Breast epithelium (tissue), 4 donors: ENCODE measurements around the gene RCAN1. TPM values are rescaled to one million over a fixed set of nuclear protein-coding genes. Genes with fewer than 3 reads are reported as not detected.

Experiments
- DNase-seq, 2 donors: peaks; one replicate each; pipeline ENCODE4 v3.0.0-alpha.2; 2019; ENCODE audit warnings: low spot score in 2 of 2
- H3K27ac ChIP-seq, 2 donors: fragments of 200-600 bp; sonication (generic) in 1 of 2; one replicate each; pipeline ENCODE4 v1.5.1; 2016 to 2019; ENCODE audit warnings: mild to moderate bottlenecking in 1 of 2
- H3K27me3 ChIP-seq, 2 donors: fragments of 200-600 bp; sonication (generic) in 1 of 2; one replicate each; pipeline versions ENCODE4 v1.5.1 to v1.6.0; 2017 to 2019; ENCODE audit warnings: control low read depth in 1 of 2, mild to moderate bottlenecking in 1 of 2
- H3K36me3 ChIP-seq: fragments of 200-600 bp; one replicate; pipeline ENCODE4 v1.5.1; 2019
- H3K4me1 ChIP-seq, 2 donors: fragments of 200-600 bp; sonication (generic); one replicate each; pipeline ENCODE4 v1.5.1; 2016 to 2019; ENCODE audit warnings: control low read depth in 1 of 2
- H3K4me3 ChIP-seq, 3 donors: fragments of 200-600 bp; sonication (generic); 1 replicate in 2 of 3; 2 replicates in 1 of 3; pipeline ENCODE4 v1.5.1; 2016 to 2019; ENCODE audit warnings: mild to moderate bottlenecking in 3 of 3, moderate library complexity in 2 of 3
- H3K9me3 ChIP-seq, 2 donors: fragments of 200-600 bp; sonication (generic) in 1 of 2; one replicate each; pipeline ENCODE4 v1.5.1; 2016 to 2019; ENCODE audit warnings: control low read depth in 1 of 2
- POLR2A ChIP-seq: fragments of 450-650 bp; IDR thresholded peaks from one replicate; pipeline ENCODE4 v1.6.1; 2016; ENCODE audit warnings: antibody characterized with exemption, mild to moderate bottlenecking, moderate library complexity
- POLR2AphosphoS5 ChIP-seq, 3 donors: sonication (generic); formaldehyde crosslinking; IDR thresholded peaks; one replicate each; pipeline ENCODE4 v1.6.1; 2017; ENCODE audit warnings: antibody characterized with exemption in 3 of 3
- intact Hi-C: fragments of 100-400 bp; cut with DNase I; formaldehyde crosslinking; loops from one replicate; pipeline ENCODE4 v1.15.1; 2023; ENCODE audit warnings: low total_unique reads
- total RNA-seq, 3 donors: library from RNA; depleted of rRNA; stranded (reverse); fragments of >200 nt; gene quantifications; one replicate each; pipeline ENCODE4 v1.1.0, GENCODE V29; 2016
- TF ChIP-seq, protein P1 (sequence below), 3 donors: fragments of 450-650 bp; IDR thresholded peaks; one replicate each; pipeline ENCODE4 v1.5.1; 2016 to 2017; ENCODE audit warnings: antibody characterized with exemption in 3 of 3, mild to moderate bottlenecking in 3 of 3, moderate library complexity in 3 of 3

RCAN1 gene
- total RNA-seq, 3 donors from 2014 or later: 30.1 to 73.0 (median 47.9) TPM

DNA sequence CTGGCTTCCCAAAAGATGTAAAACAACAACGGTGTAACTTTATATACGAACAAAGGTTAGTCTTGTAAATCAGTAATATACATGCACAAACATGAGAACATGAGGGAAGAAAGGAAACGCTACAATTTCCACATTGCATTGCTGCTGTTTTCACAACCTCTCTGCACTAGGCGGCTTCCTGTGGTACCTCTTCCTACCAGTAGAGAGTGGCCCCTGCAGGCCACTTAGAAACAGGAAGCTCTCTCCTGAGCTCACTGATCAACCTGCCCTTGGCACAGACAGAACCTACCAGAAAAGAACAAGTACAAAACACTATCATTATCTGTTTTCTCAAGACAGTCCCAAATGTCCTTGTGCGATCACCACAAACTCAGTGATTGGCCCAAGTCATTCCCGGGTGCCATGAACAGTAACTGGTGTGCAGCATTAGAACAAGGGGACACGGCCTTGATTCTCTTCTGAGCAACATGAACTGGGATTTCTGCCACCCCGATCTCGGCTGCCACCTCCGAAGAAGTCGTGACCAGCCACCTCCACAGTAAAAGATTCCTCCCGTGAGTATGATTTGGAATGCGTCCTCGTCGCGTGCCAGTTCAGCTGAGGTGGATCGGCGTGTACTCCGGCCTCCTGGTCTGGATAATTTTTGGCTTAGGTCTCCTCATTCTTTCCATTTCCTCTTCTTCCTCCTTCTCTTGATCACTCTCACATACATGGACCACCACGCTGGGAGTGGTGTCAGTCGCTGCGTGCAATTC, 97.2 kb downstream of the RCAN1 start:
- H3K36me3 ChIP-seq: no peaks in the 10 kb centered on the region
- no peaks in the 10 kb centered on the region for H3K4me1 ChIP-seq
- H3K27ac ChIP-seq: peak overlapping the region; percentile 44 to 67
- TF ChIP-seq POLR2AphosphoS5 (IDR thresholded peaks at IDR 0.05) (no peak), POLR2A (no peak)
- TF ChIP-seq, protein P1, sequence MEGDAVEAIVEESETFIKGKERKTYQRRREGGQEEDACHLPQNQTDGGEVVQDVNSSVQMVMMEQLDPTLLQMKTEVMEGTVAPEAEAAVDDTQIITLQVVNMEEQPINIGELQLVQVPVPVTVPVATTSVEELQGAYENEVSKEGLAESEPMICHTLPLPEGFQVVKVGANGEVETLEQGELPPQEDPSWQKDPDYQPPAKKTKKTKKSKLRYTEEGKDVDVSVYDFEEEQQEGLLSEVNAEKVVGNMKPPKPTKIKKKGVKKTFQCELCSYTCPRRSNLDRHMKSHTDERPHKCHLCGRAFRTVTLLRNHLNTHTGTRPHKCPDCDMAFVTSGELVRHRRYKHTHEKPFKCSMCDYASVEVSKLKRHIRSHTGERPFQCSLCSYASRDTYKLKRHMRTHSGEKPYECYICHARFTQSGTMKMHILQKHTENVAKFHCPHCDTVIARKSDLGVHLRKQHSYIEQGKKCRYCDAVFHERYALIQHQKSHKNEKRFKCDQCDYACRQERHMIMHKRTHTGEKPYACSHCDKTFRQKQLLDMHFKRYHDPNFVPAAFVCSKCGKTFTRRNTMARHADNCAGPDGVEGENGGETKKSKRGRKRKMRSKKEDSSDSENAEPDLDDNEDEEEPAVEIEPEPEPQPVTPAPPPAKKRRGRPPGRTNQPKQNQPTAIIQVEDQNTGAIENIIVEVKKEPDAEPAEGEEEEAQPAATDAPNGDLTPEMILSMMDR (IDR thresholded peaks at IDR 0.05): peak in 1 of 3 donors; percentile 49
- H3K4me3 ChIP-seq: no peak overlapping the region
- no peaks in the 10 kb centered on the region for H3K27me3 ChIP-seq
- no peaks in the 10 kb centered on the region for H3K9me3 ChIP-seq
- no peak for DNase-seq
- intact Hi-C loops: no loop called here

DNA sequence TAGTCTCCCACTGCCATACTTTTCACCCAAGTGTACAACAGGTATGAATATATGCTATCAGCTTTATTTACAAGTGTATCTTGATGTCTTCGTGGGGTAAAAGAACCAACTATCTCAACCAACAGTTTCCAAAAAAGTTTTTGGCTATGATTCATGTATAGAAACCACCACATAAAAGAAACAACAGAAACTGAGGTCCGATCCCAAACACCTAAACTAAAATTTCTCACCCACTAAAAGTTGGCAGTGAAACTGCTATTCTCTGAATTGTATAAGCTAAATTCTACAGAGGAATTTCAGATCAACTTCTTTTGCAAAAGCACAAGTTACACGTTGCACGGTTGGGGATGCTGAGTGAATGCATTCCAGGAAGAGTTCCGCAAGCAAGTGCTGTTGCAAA, 97.9 kb downstream of the RCAN1 start:
- H3K36me3 ChIP-seq: no peaks in the 10 kb centered on the region
- intact Hi-C loops: no loop called here
- no peak overlapping the region for H3K27ac ChIP-seq
- H3K4me3 ChIP-seq: no peak overlapping the region
- TF ChIP-seq, protein P1 (IDR thresholded peaks at IDR 0.05): no peak
- no peak for TF ChIP-seq POLR2AphosphoS5 (IDR thresholded peaks at IDR 0.05)
- no peak for TF ChIP-seq POLR2A
- no peaks in the 10 kb centered on the region for H3K4me1 ChIP-seq
- no peaks in the 10 kb centered on the region for H3K27me3 ChIP-seq
- H3K9me3 ChIP-seq: no peaks in the 10 kb centered on the region
- DNase-seq: no peak

DNA sequence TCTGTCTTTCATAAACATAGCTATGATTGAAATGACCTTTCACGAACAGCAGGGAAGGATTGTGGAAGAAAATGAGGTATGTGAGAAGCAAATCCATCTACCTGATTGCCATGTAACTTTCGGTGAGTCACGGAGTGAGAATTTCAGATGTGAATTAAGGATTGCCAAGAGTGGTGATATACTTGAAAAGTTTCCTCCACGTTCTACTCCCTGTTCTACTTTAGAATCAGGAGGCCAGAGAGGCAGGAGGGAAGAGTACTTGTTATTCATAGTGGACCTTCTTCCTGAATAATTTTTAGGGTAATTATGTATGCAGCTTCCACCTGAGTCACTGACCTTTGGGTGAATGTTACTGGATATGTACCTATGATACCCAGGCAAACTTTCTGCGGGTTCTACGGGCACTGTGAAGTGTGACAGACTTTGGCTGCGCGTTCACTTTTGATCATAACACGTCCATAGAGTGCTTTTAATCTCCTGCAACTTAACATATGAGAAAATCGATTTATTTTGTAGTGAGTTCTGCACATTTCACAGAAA, 100.3 kb downstream of the RCAN1 start:
- DNase-seq: no peak
- Histone ChIP-seq H3K9me3 (no peaks in the 10 kb centered on the region), H3K4me1 (no peaks in the 10 kb centered on the region), H3K36me3 (no peaks in the 10 kb centered on the region), H3K27ac (no peak overlapping the region), H3K27me3 (no peaks in the 10 kb centered on the region), H3K4me3 (no peak overlapping the region)
- intact Hi-C loops: no loop called here
- TF ChIP-seq POLR2AphosphoS5 (IDR thresholded peaks at IDR 0.05) (no peak), POLR2A (no peak)
- TF ChIP-seq, protein P1 (IDR thresholded peaks at IDR 0.05): no peak

DNA sequence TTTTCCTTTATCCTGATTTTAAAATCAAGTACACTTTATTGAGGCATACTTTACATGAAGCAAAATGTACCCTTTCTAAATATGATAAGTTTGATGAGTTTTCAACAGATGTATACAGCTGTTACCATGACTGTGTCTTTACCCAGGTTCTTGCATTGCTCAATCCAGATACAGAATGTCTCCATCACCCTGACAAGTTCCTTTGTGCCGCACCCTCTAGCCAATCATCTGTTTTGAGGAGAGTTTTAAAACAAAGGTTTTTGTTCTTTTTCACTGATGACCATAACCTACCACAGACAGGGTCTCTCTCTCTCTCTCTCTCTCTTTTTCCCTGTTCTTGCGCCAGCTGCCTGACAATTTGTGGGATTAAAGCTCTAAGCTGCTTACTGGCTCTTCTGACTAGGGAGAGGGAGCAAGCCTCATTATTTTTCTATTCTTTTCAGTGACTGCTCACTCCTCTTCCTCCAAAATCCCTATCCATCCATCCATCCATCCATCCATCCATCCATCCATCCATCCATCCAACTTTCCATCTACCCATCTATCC, 101.7 kb downstream of the RCAN1 start:
- Histone ChIP-seq H3K4me1 (no peaks in the 10 kb centered on the region), H3K36me3 (no peaks in the 10 kb centered on the region), H3K9me3 (no peaks in the 10 kb centered on the region), H3K4me3 (no peak overlapping the region), H3K27ac (no peak overlapping the region), H3K27me3 (no peaks in the 10 kb centered on the region)
- no peak for TF ChIP-seq POLR2AphosphoS5 (IDR thresholded peaks at IDR 0.05)
- TF ChIP-seq, protein P1 (IDR thresholded peaks at IDR 0.05): no peak
- no peak for TF ChIP-seq POLR2A
- DNase-seq: no peak
- intact Hi-C loops: no loop called here

DNA sequence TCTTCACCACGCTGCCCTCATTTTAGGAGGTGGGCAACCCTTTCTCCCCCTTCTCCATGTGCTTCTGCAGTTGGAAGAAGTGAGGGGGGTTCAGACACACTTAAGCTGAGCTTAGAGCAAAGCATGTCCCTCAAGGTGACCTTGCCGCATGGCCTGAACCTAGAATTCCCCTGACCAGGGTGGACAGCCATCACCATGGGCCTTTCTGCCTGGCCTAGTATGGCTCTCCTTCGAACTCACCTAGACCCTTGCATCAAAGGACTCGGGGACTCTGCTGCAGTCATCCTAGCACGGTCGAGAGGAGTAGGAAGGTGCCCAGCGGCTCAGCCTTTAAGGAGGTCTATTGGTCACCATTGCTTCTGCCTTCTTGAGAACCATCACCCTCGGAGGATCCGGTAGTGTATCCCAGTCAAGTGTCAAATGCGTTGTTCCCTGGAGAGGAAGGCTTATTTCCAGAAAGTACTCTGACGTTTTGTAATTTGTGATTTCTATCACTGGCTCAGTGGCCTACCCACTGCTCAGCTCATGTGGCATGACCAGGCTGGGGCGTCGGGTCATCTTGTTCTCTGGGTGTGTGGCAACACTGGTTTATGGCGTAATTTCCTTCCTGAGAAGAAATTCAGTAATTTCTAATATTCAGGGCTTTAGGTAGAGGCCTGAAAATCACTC, 103.0 kb downstream of the RCAN1 start, which contains the start of gene KCNE1:
TSS of gene KCNE1 (minus strand) at position 424 of the 669 bp plus-strand sequence. CDS start 62,576 bp downstream, outside the sequence.
- peak within 1 kb of the TSS in 1 of 2 donors; percentile 49 for H3K27ac ChIP-seq
- H3K4me1 ChIP-seq: no peaks in the 10 kb centered on the region
- intact Hi-C loops: no loop called here
- no peaks in the 10 kb centered on the region for H3K36me3 ChIP-seq
- TF ChIP-seq, protein P1 (IDR thresholded peaks at IDR 0.05): no peak
- TF ChIP-seq POLR2A (no peak), POLR2AphosphoS5 (IDR thresholded peaks at IDR 0.05) (peak in 1 of 3 donors; percentile 59)
- no peaks in the 10 kb centered on the region for H3K27me3 ChIP-seq
- H3K9me3 ChIP-seq: no peaks in the 10 kb centered on the region
- no peak for DNase-seq
- peak within 1 kb of the TSS in 1 of 3 donors; percentile 22 for H3K4me3 ChIP-seq
